Left cardiac atrium (tissue), 4 donors: ENCODE results near the gene ZDHHC11. TPM values are rescaled to one million over a fixed set of nuclear protein-coding genes. Genes with fewer than 3 reads are reported as not detected.

Experiments
- ATAC-seq, 2 donors: fragments of 200-7000 bp; cut with Tn5 transposase; one replicate each; pipeline ENCODE4 v1.9.1; 2020; ENCODE audit warnings: mild to moderate bottlenecking in 2 of 2, moderate library complexity in 2 of 2
- DNase-seq: peaks from one replicate; pipeline ENCODE4 v3.0.0-alpha.2; 2020
- intact Hi-C, 2 donors: fragments of 100-400 bp; cut with DNase I; formaldehyde crosslinking; loops; one replicate each; pipeline versions ENCODE4 v1.14.1 to v1.15.1; 2022 to 2023
- total RNA-seq, 2 donors: library from RNA; stranded (reverse); fragmentation: NEBNext Ultra II Directional; extraction: Animal tissue kit (Norgen Biotek cat#: 25700); gene quantifications; one replicate each; pipeline ENCODE4 v1.2.1, GENCODE V29; 2021
- donor health status: DM: no; HTN: yes; CAD: no.
- donor health status: DM: no; HTN: yes; CAD: no; lungs with severe emphysema.
- donor health status: DM: yes; HTN: yes; CAD: no.
- donor health status: Dilated cardiomyopathy.

The ZDHHC11 gene
- total RNA-seq, 2 donors from 2014 or later: 31.1 to 36.7 TPM

DNA sequence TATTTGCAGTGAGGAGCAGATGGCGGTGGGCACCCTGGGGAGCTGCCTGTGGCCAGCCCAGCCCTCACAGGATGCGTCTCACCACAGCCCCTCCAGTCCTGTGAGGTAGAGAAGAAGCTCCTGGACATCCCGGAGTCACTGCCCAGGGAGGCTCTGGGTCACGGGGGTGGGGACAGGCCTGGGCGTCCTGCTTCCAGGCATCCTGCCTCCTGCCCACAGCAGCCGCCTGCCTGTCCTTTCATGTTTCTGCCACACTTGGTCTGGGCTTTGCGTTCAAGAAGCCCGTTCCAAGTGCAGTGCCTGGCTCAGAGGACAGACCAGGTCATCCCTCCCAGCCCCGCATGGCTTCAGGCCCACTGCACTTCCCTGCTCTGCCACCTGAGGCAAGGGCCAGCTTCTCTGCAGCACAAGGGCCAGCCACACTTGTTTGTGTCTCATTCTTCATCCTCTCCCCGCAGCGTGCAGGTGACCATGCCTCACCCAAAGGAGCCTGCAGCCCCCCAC, 104.5 kb downstream of the ZDHHC11 start:
- ATAC-seq: peak; percentile 50 to 58
- DNase-seq: peak; percentile 33
- intact Hi-C loops: no loop called here

Other genes starting within 250 kb of the ZDHHC11 start
- gene CEP72, start 238.6 kb downstream of the ZDHHC11 start, total RNA-seq: 1 to 10 TPM; 1.4 to 2.5 TPM
- 10 to 100 TPM; 15.5 to 25.0 TPM for gene TPPP, start 157.6 kb downstream of the ZDHHC11 start, total RNA-seq
- gene ZDHHC11B, start 66.3 kb downstream of the ZDHHC11 start, total RNA-seq: 10 to 100 TPM; 15.4 to 32.5 TPM
- gene BRD9, start 41.8 kb upstream of the ZDHHC11 start, total RNA-seq: 10 to 100 TPM; 26.8 to 39.3 TPM
- 1 to 10 TPM in 1 of 2 donors, under 1 TPM in 1; 0.88 to 1.1 TPM for gene TRIP13, start 41.9 kb upstream of the ZDHHC11 start, total RNA-seq
- 10 to 100 TPM in 1 of 2 donors, 1 to 10 TPM in 1; 4.4 to 10.4 TPM for gene NKD2, start 157.8 kb upstream of the ZDHHC11 start, total RNA-seq